ENCODE results near the gene DHRS9.

The DHRS9 gene

DNA sequence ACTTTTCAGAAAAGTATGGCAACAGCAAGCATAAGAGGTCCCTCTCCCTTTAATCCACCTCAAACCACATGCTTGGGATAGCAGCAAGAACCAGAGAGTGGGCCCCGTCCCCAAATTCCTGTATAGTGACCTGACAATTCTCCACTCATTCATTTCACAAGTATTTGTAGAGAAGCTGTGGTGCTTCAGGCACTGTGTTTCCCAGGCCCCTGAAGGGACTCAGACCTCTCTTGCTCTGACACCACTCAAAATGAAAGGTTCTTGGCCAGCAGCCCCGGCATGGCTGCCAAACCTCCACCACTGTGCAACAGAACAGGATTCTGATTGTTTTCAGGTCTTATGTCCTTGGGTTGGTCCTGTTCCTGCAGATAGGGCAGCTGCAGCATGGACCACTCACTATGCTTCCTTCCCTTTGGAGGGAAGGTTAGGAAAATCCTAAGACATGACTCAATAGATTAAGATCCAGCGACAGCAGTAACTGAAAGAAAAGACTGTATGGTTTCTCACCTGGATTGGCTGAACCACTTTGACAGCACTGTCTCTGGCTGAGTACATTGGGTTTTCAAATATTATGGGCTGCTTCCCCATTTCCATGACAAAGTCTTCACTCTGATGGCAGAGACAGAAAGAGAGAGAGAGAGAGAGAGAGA, 67.6 kb downstream of the DHRS9 start:
- DNase-seq, result no peak
- no peak for TF ChIP-seq CTCF (IDR thresholded peaks at IDR 0.05)
- no peak overlapping the region for H3K4me3 Mint-ChIP-seq
- H3K36me3 Mint-ChIP-seq (ENCODE audit: low read depth), result no peaks in the 10 kb centered on the region
- peaks cover 5% of the 10 kb centered on the region for H3K27me3 Mint-ChIP-seq (ENCODE audit: low read depth, poor library complexity)
- no peak overlapping the region for H3K27ac Mint-ChIP-seq
- peaks cover 24% of the 10 kb centered on the region for H3K4me1 Mint-ChIP-seq
- H3K9me3 Mint-ChIP-seq, result no peaks in the 10 kb centered on the region

GRCh38 chr2:169137924-169138323, 68.6 kb downstream of the DHRS9 start:
- Mint-ChIP-seq H3K27me3 (ENCODE audit: low read depth, poor library complexity) (peaks cover 5% of the 10 kb centered on the region), H3K4me3 (no peak overlapping the region), H3K27ac (no peak overlapping the region), H3K36me3 (ENCODE audit: low read depth) (no peaks in the 10 kb centered on the region), H3K4me1 (peaks cover 24% of the 10 kb centered on the region), H3K9me3 (no peaks in the 10 kb centered on the region)
- no peak for DNase-seq
- no peak for TF ChIP-seq CTCF (IDR thresholded peaks at IDR 0.05)

DNA sequence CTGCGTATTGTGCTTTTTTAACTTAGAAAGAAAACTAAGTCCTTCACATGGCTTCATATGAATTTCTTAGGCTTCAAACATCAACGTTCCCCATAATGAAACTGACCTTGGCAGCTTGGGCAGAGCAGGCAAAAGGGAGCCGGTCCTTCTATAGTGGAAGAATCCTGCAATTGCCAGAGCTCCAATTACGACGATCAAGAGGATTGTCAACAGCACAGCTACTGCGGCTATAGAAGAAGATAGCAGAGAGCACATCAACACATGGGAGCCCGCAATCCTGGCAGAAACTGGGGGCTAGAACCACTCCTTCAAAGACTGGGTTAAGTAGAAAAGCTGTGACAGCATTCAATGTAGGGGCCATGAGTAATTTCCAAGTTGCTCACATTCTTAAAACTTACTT, 69.8 kb downstream of the DHRS9 start:
- no peak for TF ChIP-seq CTCF (IDR thresholded peaks at IDR 0.05)
- no peaks in the 10 kb centered on the region for H3K9me3 Mint-ChIP-seq
- H3K27me3 Mint-ChIP-seq (ENCODE audit: low read depth, poor library complexity), result peaks cover 5% of the 10 kb centered on the region
- no peak overlapping the region for H3K4me3 Mint-ChIP-seq
- no peak overlapping the region for H3K27ac Mint-ChIP-seq
- H3K4me1 Mint-ChIP-seq, result peaks cover 24% of the 10 kb centered on the region
- no peaks in the 10 kb centered on the region for H3K36me3 Mint-ChIP-seq (ENCODE audit: low read depth)
- DNase-seq, result no peak

DNA sequence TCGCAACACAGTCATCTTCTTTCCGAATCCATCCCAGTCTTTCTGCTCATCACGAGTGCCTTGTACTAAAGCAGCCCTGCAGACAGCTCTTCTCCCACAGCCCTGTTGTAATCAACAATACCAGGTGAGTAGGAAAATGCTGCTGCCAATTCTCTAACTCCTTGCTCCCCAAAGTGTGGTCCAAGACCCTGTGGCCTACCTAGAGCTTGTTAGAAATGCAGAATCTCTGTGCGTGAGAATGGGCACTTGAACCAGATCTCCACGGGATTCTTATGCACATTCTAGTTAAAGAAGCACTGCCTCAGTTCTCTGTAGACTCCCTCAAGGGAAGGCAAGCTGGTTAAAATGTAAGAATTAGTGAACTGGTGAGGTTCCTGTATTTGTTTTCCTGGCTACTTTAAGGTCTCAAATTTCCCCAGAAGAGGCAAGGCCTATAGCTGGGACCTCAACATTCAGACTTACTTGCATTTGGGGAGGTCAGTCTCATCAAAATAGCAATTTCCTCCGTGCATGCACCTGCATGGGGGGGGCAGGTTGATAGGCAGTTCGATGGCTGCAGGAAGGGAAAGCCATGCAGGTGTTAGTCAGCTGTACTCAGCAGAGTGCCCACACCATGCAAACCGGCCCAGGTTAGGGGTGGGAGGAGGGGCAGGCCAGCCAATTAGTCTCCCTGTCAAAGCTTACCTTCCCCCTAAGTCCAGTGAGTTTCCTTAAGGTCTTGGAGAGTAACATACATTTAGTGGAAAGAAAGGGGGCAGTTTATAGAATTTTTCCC, 70.8 kb downstream of the DHRS9 start:
- H3K4me3 Mint-ChIP-seq, result no peak overlapping the region
- no peaks in the 10 kb centered on the region for H3K36me3 Mint-ChIP-seq (ENCODE audit: low read depth)
- peaks cover 5% of the 10 kb centered on the region for H3K27me3 Mint-ChIP-seq (ENCODE audit: low read depth, poor library complexity)
- no peak for TF ChIP-seq CTCF (IDR thresholded peaks at IDR 0.05)
- H3K4me1 Mint-ChIP-seq, result peaks cover 24% of the 10 kb centered on the region
- H3K9me3 Mint-ChIP-seq, result no peaks in the 10 kb centered on the region
- no peak overlapping the region for H3K27ac Mint-ChIP-seq
- peak; percentile 10 for DNase-seq

DNA sequence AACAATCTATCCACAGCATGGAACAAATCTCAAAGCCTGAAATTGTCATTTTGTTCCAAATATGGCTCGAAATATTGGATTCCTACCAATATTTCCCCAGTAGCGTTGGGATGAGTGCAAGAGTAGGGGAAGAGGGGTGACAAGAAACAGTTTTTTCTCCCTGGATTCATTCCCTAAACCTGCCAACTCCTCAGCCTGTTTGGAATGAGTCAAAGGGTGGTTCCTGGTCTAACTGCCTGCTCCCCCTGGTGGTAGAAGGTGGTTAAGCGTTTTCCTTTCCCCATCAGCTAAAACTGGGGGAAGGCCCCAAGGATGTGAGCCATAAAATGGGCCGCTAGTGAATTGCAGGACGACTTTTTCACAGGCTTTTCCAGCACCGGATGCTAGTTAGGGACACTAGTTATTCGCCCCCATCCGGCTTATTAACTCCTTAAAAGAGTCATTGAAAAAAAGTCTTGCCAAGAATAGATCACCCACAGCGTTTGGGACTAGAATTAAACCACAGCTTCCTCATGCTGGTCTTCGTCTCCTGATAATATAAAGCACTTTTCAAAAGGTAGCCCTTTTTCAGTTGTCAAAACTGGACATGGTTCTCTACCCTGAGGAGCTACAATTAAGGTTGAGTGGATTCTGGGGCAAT, 72.5 kb downstream of the DHRS9 start:
- Mint-ChIP-seq H3K4me1 (peaks cover 24% of the 10 kb centered on the region), H3K27me3 (ENCODE audit: low read depth, poor library complexity) (peaks cover 8% of the 10 kb centered on the region), H3K4me3 (no peak overlapping the region), H3K27ac (no peak overlapping the region), H3K9me3 (no peaks in the 10 kb centered on the region), H3K36me3 (ENCODE audit: low read depth) (no peaks in the 10 kb centered on the region)
- DNase-seq, result peak; percentile 66
- peak; percentile 69 for TF ChIP-seq CTCF (IDR thresholded peaks at IDR 0.05)

Measured in nephron progenitor cell (in vitro differentiated cells).